ENCODE results near the gene PGLYRP4.

The PGLYRP4 gene

DNA sequence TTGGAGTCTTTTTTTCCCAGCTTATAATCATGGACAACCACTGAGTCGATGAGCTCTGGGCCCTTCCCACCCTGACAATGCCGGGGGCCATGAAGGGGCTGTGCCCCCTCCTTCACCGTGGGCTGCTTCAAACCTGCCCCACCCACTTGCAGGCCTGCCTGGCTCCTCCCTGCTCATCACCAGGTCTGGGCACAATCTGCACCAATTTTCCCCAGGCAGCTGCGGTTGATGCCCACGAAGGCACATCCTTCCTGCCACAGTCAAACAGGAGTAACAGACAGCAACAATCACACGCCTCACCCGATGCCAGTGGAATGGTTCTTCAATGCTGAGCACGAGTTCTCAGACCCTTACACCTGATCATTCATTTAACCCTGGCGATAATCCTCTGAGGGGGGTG is 54.8 kb downstream of the PGLYRP4 start:
- DNase-seq (ENCODE audit: low spot score in 2 of 2) = no peak
- H3K9me3 ChIP-seq = no peaks in the 10 kb centered on the region
- peaks cover 6% of the 10 kb centered on the region; the same call in 1 of the 2 replicates for H3K27me3 ChIP-seq (ENCODE audit: low read depth)
- no peaks in the 10 kb centered on the region for H3K36me3 ChIP-seq (replicated peaks)
- H3K4me1 ChIP-seq = no peaks in the 10 kb centered on the region
- H3K4me3 ChIP-seq = no peak overlapping the region
- in situ Hi-C loops (cut with MboI; ENCODE audit: low sequenced_read_pairs) = no loop called here

GRCh38 chr1:153293480-153293775 is 55.2 kb downstream of the PGLYRP4 start:
- no peak for DNase-seq (ENCODE audit: low spot score in 2 of 2)
- Histone ChIP-seq H3K27me3 (ENCODE audit: low read depth) (peaks cover 6% of the 10 kb centered on the region; the same call in 1 of the 2 replicates), H3K4me1 (no peaks in the 10 kb centered on the region), H3K36me3 (replicated peaks) (no peaks in the 10 kb centered on the region), H3K4me3 (no peak overlapping the region), H3K9me3 (no peaks in the 10 kb centered on the region)
- in situ Hi-C loops (cut with MboI; ENCODE audit: low sequenced_read_pairs) = no loop called here

DNA sequence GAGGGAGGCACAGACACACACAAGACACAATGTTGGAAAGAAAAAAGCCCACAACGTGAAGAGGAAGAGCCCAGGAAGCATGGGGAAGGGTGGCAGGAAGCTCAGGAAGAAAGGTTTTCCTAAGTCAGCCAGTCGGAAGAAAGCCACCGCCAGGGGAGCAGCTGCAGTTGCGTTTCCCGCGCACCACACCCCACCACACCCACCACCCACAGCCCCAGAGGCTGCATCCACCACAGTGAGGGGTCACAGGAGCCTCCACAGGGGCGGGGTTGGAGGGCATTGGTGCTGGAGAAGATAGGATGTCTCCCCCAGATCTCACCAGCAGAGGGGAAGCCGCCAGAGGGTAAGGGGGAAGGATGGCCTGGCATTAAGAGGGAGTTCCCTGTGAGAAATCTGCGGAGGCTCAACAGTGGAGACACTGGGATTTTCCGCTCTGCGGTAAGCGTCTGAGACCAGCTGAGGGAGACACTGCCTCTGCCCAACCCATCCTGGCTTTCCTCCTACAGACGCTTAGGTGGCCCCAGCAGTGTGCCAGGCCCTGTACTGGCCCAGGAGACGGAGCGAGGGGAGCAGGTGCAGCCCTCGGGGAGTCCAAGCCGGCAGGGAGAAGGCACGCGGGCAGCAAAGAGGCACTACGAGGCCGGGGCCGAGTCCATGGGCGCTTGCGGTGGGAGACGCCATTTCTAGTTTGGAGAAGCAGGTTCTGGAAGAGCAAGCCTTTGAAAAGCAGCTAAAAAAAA is 55.7 kb downstream of the PGLYRP4 start:
- Histone ChIP-seq H3K4me1 (no peaks in the 10 kb centered on the region), H3K36me3 (replicated peaks) (no peaks in the 10 kb centered on the region), H3K9me3 (no peaks in the 10 kb centered on the region), H3K4me3 (no peak overlapping the region), H3K27me3 (ENCODE audit: low read depth) (peaks cover 6% of the 10 kb centered on the region; the same call in 1 of the 2 replicates)
- in situ Hi-C loops (cut with MboI; ENCODE audit: low sequenced_read_pairs) = no loop called here
- DNase-seq (ENCODE audit: low spot score in 2 of 2) = no peak

DNA sequence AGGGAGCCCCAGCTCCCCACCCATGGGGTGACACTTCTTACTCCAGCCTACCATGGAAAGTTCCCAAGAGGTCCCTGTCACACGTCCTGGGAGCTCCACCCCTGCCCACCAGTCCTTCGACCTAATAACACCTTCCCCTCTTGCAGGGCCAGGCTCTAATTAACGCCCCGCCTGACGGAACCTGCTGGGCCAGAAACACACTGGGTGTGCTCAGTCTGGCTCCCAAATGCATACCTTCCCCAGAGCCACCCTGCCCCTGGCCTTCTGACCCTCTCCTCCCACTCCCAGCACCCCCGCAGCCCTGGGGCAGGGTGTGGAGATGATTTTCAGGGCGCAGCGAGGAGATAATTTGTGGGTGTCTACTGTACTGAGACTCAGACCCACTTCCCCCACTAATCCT is 56.5 kb downstream of the PGLYRP4 start:
- no peak for DNase-seq (ENCODE audit: low spot score in 2 of 2)
- in situ Hi-C loops (cut with MboI; ENCODE audit: low sequenced_read_pairs) = no loop called here
- Histone ChIP-seq H3K4me3 (no peak overlapping the region), H3K4me1 (no peaks in the 10 kb centered on the region), H3K9me3 (no peaks in the 10 kb centered on the region), H3K36me3 (replicated peaks) (no peaks in the 10 kb centered on the region), H3K27me3 (ENCODE audit: low read depth) (peaks cover 6% of the 10 kb centered on the region; the same call in 1 of the 2 replicates)

DNA sequence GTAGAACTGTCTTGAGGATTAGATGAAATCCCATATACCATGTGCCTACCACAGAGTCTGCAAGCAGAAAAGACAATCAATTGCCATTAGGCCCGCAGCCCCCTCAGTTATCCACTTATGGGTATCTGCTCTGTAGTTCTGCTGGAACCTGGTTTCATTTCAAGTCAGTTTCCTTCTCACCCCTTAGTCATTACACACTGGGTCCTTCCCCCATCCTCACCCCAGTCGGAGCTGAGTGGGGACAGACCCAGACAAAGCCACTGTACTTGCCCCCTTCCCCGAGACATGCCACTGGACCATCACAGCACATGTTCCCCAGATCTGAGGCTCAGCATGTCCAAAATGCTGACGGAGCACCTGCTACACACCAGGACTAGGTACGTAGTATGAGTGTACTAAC is 57.1 kb downstream of the PGLYRP4 start:
- no peak overlapping the region for H3K4me3 ChIP-seq
- peaks cover 6% of the 10 kb centered on the region; the same call in 1 of the 2 replicates for H3K27me3 ChIP-seq (ENCODE audit: low read depth)
- H3K4me1 ChIP-seq = no peaks in the 10 kb centered on the region
- in situ Hi-C loops (cut with MboI; ENCODE audit: low sequenced_read_pairs) = no loop called here
- DNase-seq (ENCODE audit: low spot score in 2 of 2) = no peak
- no peaks in the 10 kb centered on the region for H3K36me3 ChIP-seq (replicated peaks)
- H3K9me3 ChIP-seq = no peaks in the 10 kb centered on the region

DNA sequence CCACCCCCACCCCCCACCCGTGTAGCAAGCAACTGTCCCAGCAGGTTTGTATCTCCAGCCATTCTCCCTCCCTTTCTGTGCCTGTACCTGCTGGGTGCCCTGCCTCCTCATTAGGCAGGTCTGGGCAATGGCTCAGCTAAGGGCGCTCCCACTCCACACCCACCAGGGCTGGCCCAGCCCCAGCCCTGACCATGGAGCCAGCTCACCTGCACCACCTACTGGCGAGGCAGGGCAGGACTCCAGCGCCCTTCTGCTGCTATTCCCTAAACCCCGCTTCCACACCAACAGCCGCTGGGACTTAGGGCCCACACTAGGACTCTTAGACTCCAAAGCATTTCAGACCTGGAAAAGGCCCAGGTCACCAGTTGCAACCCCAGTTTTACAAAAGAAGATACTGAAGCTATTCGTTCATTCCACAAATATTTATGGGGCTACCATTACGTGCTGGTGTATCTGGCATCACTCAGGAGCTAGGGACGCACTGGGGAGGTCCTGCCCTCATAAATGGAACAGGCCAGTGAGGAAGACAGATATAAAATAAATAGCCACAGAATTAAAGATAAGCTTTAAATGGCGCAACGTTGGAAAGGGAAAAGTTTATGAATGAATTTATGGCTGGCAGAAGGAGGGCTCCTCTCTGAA is 59.9 kb downstream of the PGLYRP4 start:
- peak in 1 of 2 experiments; percentile 71 for DNase-seq (ENCODE audit: low spot score in 2 of 2)
- no peaks in the 10 kb centered on the region for H3K36me3 ChIP-seq (replicated peaks)

More for the DNA sequence above, 59.9 kb downstream of the PGLYRP4 start:
- Histone ChIP-seq H3K4me3 (no peak overlapping the region), H3K9me3 (no peaks in the 10 kb centered on the region), H3K27me3 (ENCODE audit: low read depth) (peaks cover 6% of the 10 kb centered on the region; the same call in 1 of the 2 replicates), H3K4me1 (no peaks in the 10 kb centered on the region)
- in situ Hi-C loops (cut with MboI; ENCODE audit: low sequenced_read_pairs) = no loop called here
